Heart left ventricle (tissue), 16 donors: Measurements from ENCODE around the gene EOGT. TPM values are rescaled to one million over a fixed set of nuclear protein-coding genes. Genes with fewer than 3 reads are reported as not detected.

Experiments
- ATAC-seq, 4 donors: fragments of 200-7000 bp; cut with Tn5 transposase; one replicate each; pipeline ENCODE4 v1.9.1; 2020 to 2022; ENCODE audit warnings: moderate library complexity in 4 of 4, mild to moderate bottlenecking in 3 of 4, moderate number of reproducible peaks in 1 of 4
- DNase-seq, 5 donors: peaks; one replicate each; pipeline ENCODE4 v3.0.0-alpha.2; 2020
- H3K27ac ChIP-seq, 12 donors: fragments of 200-600 bp; sonication (generic) in 4 of 12; one replicate each; pipeline versions ENCODE4 v1.5.0 to v1.8.0; 2016 to 2022; ENCODE audit warnings: mild to moderate bottlenecking in 2 of 12
- H3K27me3 ChIP-seq, 9 donors: fragments of 200-600 bp; sonication (generic) in 2 of 9; one replicate each; pipeline versions ENCODE4 v1.5.1 to v1.8.0; 2016 to 2022; ENCODE audit warnings: mild to moderate bottlenecking in 3 of 9
- H3K36me3 ChIP-seq, 9 donors: fragments of 200-600 bp; sonication (generic) in 2 of 9; one replicate each; pipeline versions ENCODE4 v1.5.0 to v1.8.0; 2018 to 2022; ENCODE audit warnings: mild to moderate bottlenecking in 2 of 9
- H3K4me1 ChIP-seq, 12 donors: fragments of 200-600 bp; sonication (generic) in 4 of 12; one replicate each; pipeline versions ENCODE4 v1.5.0 to v1.8.0; 2016 to 2022; ENCODE audit warnings: mild to moderate bottlenecking in 3 of 12
- H3K4me3 ChIP-seq, 12 donors: fragments of 200-600 bp; sonication (generic) in 4 of 12; one replicate each; pipeline versions ENCODE4 v1.5.0 to v1.8.0; 2017 to 2022; ENCODE audit warnings: mild to moderate bottlenecking in 9 of 12, moderate library complexity in 4 of 12
- H3K9me3 ChIP-seq, 12 donors: fragments of 200-600 bp; sonication (generic) in 4 of 12; one replicate each; pipeline versions ENCODE4 v1.5.0 to v1.8.0; 2016 to 2022; ENCODE audit warnings: mild to moderate bottlenecking in 1 of 12
- POLR2A ChIP-seq, 2 donors: fragments of 450-650 bp; IDR thresholded peaks; one replicate each; pipeline ENCODE4 v1.6.1; 2017; ENCODE audit warnings: antibody characterized with exemption in 2 of 2, mild to moderate bottlenecking in 2 of 2, moderate library complexity in 2 of 2
- WGBS, 4 donors: extraction: QIAGEN DNeasy Blood & Tissue Kit in 2 of 4; methylation state at CpG; one replicate each; pipeline versions ENCODE4 v1.1.5 to v1.1.7; 2013 to 2018; 5-methylcytosine and 5-hydroxymethylcytosine counted together
- intact Hi-C, 10 donors: fragments of 100-400 bp; cut with DNase I; formaldehyde crosslinking; loops; one replicate each; pipeline versions ENCODE4 v1.11.1 to v1.14.2; 2022
- long read RNA-seq, 3 donors: library from polyadenylated mRNA; unstranded; transcript quantifications; one replicate each; pipeline ENCODE4 v2.0.0, GENCODE V29; 2020 to 2021
- polyA plus RNA-seq, 2 donors: library from polyadenylated mRNA; stranded (reverse); fragments of 200-250 nt; gene quantifications; one replicate each; pipeline ENCODE4 v1.2.3, GENCODE V29; 2013
- total RNA-seq, 9 donors: library from RNA; depleted of rRNA in 2 of 9; stranded (reverse); fragments of >200 nt in 2 of 9; fragmentation: NEBNext Ultra II Directional in 3 of 9; extraction: Animal tissue kit (Norgen Biotek cat#: 25700) in 3 of 9; gene quantifications; one replicate each; pipeline versions ENCODE4 v1.1.0 to v1.2.4, GENCODE V29; 2016 to 2023
- TF ChIP-seq, protein P1 (sequence below), 12 donors: fragments of 200-600 bp; sonication (generic) in 4 of 12; IDR thresholded peaks; one replicate each; pipeline versions ENCODE4 v1.5.0 to v1.8.0; 2018 to 2022; ENCODE audit warnings: antibody characterized with exemption in 12 of 12, mild to moderate bottlenecking in 5 of 12
- donor health status: ischemic (EF 13 %, LVEDD 7.1; RV severe dilation, severe dysfunction).
- donor health status: healthy with polysubstance abuse.
- donor health status: DM: no; HTN: yes; CAD: no.
- donor health status: DM: no; HTN: no; CAD: no.
- donor health status: ischemic (EF 25% LVEDD 6.9; RV normal size, moderate dysfunction).
- donor health status: ischemic (EF 25% LVEDD 5.7; RV mildly dilated, moderate dysfunction).
- donor health status: healthy.
- donor health status: DM: yes; HTN: yes; CAD: no.
- donor health status: ischemic (EF 35%, LVEDD 5.7; RV mildly dilated, moderate dysfunction).
- donor health status: nonischemic (EF 11% LVEDD 7.7; RV severe dilation, severe dysfunction).
- donor health status: DM: yes; HTN: yes; CAD: no.
- donor health status: PGD.
- donor health status: ischemic (EF 29% LVEDD 5.4; RV normal size, mild dysfunction).
- donor health status: nonischemic (EF 23%, LVEDD 6.1; RV moderate dilation, normal function).

Gene EOGT
- total RNA-seq (10 to 100 TPM; 21.5 to 53.1 (median 34.5) TPM), polyA plus RNA-seq (10 to 100 TPM; 13.4 to 20.9 TPM)
- long read RNA-seq, donor 1, full-length matches to known transcripts = 9 of 15 reads
- long read RNA-seq, donor 1, partial matches to known transcripts = 2 of 15 reads
- long read RNA-seq, donor 1, other reads (novel, unspliced or antisense) = 4 of 15 reads
- long read RNA-seq, donor 2, full-length matches to known transcripts = 10 of 22 reads
- long read RNA-seq, donor 2, partial matches to known transcripts = 5 of 22 reads
- long read RNA-seq, donor 2, other reads (novel, unspliced or antisense) = 7 of 22 reads
- long read RNA-seq, donor 3, full-length matches to known transcripts = 6 of 8 reads
- long read RNA-seq, donor 3, partial matches to known transcripts = 1 of 8 reads
- long read RNA-seq, donor 3, other reads (novel, unspliced or antisense) = 1 of 8 reads

DNA sequence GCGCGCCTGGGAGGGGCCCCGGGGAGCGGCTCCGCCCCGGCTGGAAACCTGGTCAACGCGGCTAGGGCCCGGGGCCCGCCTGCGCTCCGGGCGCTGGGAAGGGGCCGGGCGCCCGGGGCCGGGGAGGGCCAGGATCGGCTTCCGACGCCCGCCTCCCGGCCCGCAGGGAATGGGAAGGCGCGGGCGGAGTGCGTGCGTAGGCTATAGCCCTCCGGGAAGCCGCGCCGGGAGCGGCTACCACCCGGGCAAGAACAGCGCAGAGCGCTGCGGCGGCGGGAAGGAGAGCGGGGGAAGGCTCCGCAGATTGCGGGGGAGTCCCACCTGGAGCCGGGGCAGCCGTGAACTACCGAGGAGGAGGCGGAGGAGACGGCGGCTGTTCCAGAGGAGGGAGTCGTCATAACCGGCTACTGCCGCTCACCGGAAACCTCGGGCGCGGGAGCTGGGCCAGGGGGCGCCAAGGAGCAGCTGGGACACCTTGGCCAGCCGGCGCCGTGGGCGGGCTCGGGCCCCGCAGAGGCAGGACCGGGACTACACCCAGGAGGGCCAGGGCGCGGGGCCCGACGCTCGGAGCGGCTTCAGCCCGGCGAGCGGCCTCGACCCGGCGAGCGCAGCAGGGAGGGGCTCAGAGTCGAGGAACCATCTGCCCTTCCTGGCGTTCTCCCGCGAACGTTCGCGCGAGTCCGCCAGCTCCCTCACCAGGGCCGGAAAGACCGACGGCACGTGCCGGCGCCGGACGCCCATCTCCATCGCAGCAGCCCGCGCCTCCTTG lies at the start of gene EOGT:
Gene EOGT (minus strand): TSS at position 432 of the 769 bp plus-strand sequence. CDS start 3,838 bp downstream, outside the sequence.
- no peaks in the 10 kb centered on the region for H3K27me3 ChIP-seq
- peak; percentile 71 to 92 (median 90) for ATAC-seq
- peak within 1 kb of the TSS; percentile 53 to 94 (median 86) for H3K4me3 ChIP-seq
- 0% methylated on average over 36 to 96 of the region's 96 CpGs for WGBS, 4 donors
- H3K27ac ChIP-seq = peak within 1 kb of the TSS; percentile 94 to 99 (median 98)
- peaks cover 0 to 39% (median 11%) of the 10 kb centered on the region in 9 donors for H3K36me3 ChIP-seq
- peak in 1 of 2 donors; percentile 52 for TF ChIP-seq POLR2A (IDR thresholded peaks at IDR 0.05)
- TF ChIP-seq, protein P1, sequence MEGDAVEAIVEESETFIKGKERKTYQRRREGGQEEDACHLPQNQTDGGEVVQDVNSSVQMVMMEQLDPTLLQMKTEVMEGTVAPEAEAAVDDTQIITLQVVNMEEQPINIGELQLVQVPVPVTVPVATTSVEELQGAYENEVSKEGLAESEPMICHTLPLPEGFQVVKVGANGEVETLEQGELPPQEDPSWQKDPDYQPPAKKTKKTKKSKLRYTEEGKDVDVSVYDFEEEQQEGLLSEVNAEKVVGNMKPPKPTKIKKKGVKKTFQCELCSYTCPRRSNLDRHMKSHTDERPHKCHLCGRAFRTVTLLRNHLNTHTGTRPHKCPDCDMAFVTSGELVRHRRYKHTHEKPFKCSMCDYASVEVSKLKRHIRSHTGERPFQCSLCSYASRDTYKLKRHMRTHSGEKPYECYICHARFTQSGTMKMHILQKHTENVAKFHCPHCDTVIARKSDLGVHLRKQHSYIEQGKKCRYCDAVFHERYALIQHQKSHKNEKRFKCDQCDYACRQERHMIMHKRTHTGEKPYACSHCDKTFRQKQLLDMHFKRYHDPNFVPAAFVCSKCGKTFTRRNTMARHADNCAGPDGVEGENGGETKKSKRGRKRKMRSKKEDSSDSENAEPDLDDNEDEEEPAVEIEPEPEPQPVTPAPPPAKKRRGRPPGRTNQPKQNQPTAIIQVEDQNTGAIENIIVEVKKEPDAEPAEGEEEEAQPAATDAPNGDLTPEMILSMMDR (IDR thresholded peaks at IDR 0.05) = peak; percentile 39 to 84 (median 64)
- H3K9me3 ChIP-seq = no peaks in the 10 kb centered on the region
- peak; percentile 91 to 95 (median 94) for DNase-seq
- intact Hi-C loops = loop anchor here in 2 of 10 donors (5.0 kb wide), 2 partner anchors 39 to 69 kb away; partner anchors contain the start of genes ARL6IP5 (in 1 of the 2), TMF1 (in 1 of the 2) and UBA3 (in 1 of the 2)
- peaks cover 0 to 47% (median 24%) of the 10 kb centered on the region in 12 donors for H3K4me1 ChIP-seq

DNA sequence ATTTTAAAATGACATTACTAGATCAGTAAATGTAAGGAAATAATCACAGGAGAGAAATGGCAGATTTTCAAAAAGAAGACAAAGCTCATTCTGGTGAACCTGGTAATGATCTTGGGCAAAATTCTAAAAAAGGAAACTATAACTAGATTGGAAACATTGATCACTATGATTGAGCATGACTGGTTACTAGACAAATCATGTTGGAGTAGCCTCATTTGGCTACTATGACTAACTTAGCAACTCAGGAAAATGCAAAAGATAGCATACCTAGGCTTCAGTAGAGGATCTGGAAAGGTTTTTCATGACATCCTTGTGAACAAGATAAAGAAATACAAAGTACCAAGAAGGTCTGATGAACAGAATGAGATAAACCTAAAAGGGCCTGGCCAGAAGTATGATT lies 46.2 kb upstream of the EOGT start:
- TF ChIP-seq POLR2A (IDR thresholded peaks at IDR 0.05) = no peak
- TF ChIP-seq, protein P1 (IDR thresholded peaks at IDR 0.05) = no peak
- ATAC-seq = no peak
- DNase-seq = no peak
- H3K36me3 ChIP-seq = peaks cover 0 to 100% (median 87%) of the 10 kb centered on the region in 9 donors
- no peaks in the 10 kb centered on the region for H3K27me3 ChIP-seq
- H3K4me3 ChIP-seq = no peak overlapping the region
- intact Hi-C loops = no loop called here
- H3K27ac ChIP-seq = no peak overlapping the region
- peaks cover 0 to 23% (median 0%) of the 10 kb centered on the region in 12 donors for H3K4me1 ChIP-seq
- H3K9me3 ChIP-seq = no peaks in the 10 kb centered on the region

DNA sequence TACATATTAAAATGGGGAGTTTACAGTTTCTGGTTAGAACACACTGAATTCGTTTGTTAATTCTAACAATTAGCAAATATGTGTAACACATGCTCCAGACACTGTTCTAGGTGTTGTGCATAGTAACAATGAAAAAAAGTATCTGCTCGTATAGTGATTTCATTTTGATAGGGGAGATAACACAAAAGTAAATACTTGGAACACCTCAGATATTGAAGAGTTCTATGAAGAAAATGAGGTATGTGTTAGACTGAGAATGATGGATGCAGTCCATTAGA lies 45.4 kb upstream of the EOGT start:
- Histone ChIP-seq H3K27ac (peak overlapping the region in 1 of 12 donors; percentile 65), H3K36me3 (peaks cover 0 to 100% (median 86%) of the 10 kb centered on the region in 9 donors), H3K27me3 (no peaks in the 10 kb centered on the region), H3K4me1 (peaks cover 0 to 17% (median 0%) of the 10 kb centered on the region in 12 donors), H3K9me3 (no peaks in the 10 kb centered on the region), H3K4me3 (no peak overlapping the region)
- WGBS, 4 donors = 89 to 97% (median 94%) methylated on average over 2 of the region's 2 CpGs
- intact Hi-C loops = no loop called here
- DNase-seq = no peak
- TF ChIP-seq, protein P1 (IDR thresholded peaks at IDR 0.05) = no peak
- no peak for TF ChIP-seq POLR2A (IDR thresholded peaks at IDR 0.05)
- no peak for ATAC-seq
